NCI-H2227 (cell line): ENCODE measurements around the gene DGCR6L.
A peak's percentile ranks its signal among the peaks of the same experiment; 100 is the strongest.
"Not testable (repeated sequence)": the region's sequence is repeated elsewhere in the genome, so short reads cannot be mapped to it uniquely, and the experiment has no call there.

Source experiments
- DNase-seq: peaks from one replicate; lab custom pipeline; 2025; ENCODE audit not compliant: unreplicated experiment; lab: John Stamatoyannopoulos, UW

The DGCR6L gene

GRCh38 chr22:20319745-20320658 is at the start of gene DGCR6L:
TSS of gene DGCR6L (minus strand) at chr22:20320060. CDS start at chr22:20319988, 72 bp downstream.
- peak; percentile 96 for DNase-seq

- not testable (repeated sequence) for DNase-seq
These were observed 49.0 kb upstream of the DGCR6L start for GRCh38 chr22:20368875-20369274.

- DNase-seq = not testable (repeated sequence)
These were observed 47.0 kb upstream of the DGCR6L start for GRCh38 chr22:20366841-20367240.

- not testable (repeated sequence) for DNase-seq
These were observed 44.7 kb upstream of the DGCR6L start for GRCh38 chr22:20364335-20365260.

- not testable (repeated sequence) for DNase-seq
These were observed 42.5 kb upstream of the DGCR6L start for GRCh38 chr22:20362403-20362802.

- not testable (repeated sequence) for DNase-seq
These were observed 41.9 kb upstream of the DGCR6L start for GRCh38 chr22:20361752-20362229.

- DNase-seq = not testable (repeated sequence)
These were observed 41.2 kb upstream of the DGCR6L start for GRCh38 chr22:20360866-20361751.

GRCh38 chr22:20360261-20360660 is 40.4 kb upstream of the DGCR6L start:
- not testable (repeated sequence) for DNase-seq

GRCh38 chr22:20358503-20359239 is 38.8 kb upstream of the DGCR6L start:
- DNase-seq = not testable (repeated sequence)

GRCh38 chr22:20357967-20358366 is 38.1 kb upstream of the DGCR6L start:
- not testable (repeated sequence) for DNase-seq

GRCh38 chr22:20356906-20357305 is 37.0 kb upstream of the DGCR6L start:
- DNase-seq = not testable (repeated sequence)

- DNase-seq = not testable (repeated sequence)
These were observed 36.2 kb upstream of the DGCR6L start for GRCh38 chr22:20355939-20356636.

GRCh38 chr22:20354238-20354975 is 34.5 kb upstream of the DGCR6L start:
- DNase-seq = no peak

GRCh38 chr22:20352536-20352935 is 32.7 kb upstream of the DGCR6L start:
- DNase-seq = not testable (repeated sequence)

GRCh38 chr22:20346553-20346952 is 26.7 kb upstream of the DGCR6L start:
- not testable (repeated sequence) for DNase-seq

GRCh38 chr22:20338291-20338690 is 18.4 kb upstream of the DGCR6L start:
- DNase-seq = not testable (repeated sequence)

GRCh38 chr22:20337807-20338206 is 17.9 kb upstream of the DGCR6L start:
- not testable (repeated sequence) for DNase-seq

- DNase-seq = not testable (repeated sequence)
These were observed 16.7 kb upstream of the DGCR6L start for GRCh38 chr22:20336561-20336960.
